GM12892 (cell line): ENCODE data around the gene KLK2.
"Not testable (repeated sequence)": the region's sequence is repeated elsewhere in the genome, so short reads cannot be mapped to it uniquely, and the experiment has no call there.

ENCODE experiments used
- DNase-seq: peaks from one replicate; pipeline ENCODE4 v3.0.0; 2011; ENCODE audit not compliant: insufficient read length
- FAIRE-seq: peaks from 2 replicates; lab custom pipeline; 2011; peaks lifted over from hg19 to GRCh38; lab: Jason Lieb, UNC
- POLR2A ChIP-seq: IDR thresholded peaks from 2 replicates; pipeline ENCODE4 v1.6.1; 2011; ENCODE audit warnings: low read depth, low read length, control low read depth
- POLR2AphosphoS5 ChIP-seq: IDR thresholded peaks from 2 replicates; pipeline ENCODE4 v1.6.1; 2011; ENCODE audit warnings: low read depth, low read length, control low read depth
- TAF1 ChIP-seq: IDR thresholded peaks from 2 replicates; pipeline ENCODE4 v1.6.1; 2011; ENCODE audit warnings: low read depth, mild to moderate bottlenecking, control low read depth, low read length, borderline replicate concordance

Gene KLK2

DNA sequence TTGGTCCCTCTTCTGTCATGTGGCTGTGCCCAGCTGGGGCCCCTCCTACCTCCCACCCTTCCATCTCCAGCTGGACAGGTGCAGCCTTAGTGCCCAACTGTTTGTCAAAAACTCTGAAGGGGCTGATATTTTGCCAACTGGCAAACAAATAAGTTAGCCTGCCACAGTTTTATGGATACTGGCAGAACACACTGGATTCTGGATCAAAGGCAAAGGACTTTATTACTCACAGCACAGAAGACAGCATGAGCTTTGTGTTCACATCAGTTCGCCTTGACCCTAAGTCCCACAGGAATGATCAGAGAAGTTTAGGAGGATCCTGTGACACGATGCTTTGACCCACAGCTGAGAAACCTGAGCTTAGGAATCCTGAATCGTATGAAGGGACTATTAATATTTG lies 16.4 kb downstream of the KLK2 start:
- TF ChIP-seq TAF1 = no peak
- DNase-seq = no peak
- no peak for FAIRE-seq

DNA sequence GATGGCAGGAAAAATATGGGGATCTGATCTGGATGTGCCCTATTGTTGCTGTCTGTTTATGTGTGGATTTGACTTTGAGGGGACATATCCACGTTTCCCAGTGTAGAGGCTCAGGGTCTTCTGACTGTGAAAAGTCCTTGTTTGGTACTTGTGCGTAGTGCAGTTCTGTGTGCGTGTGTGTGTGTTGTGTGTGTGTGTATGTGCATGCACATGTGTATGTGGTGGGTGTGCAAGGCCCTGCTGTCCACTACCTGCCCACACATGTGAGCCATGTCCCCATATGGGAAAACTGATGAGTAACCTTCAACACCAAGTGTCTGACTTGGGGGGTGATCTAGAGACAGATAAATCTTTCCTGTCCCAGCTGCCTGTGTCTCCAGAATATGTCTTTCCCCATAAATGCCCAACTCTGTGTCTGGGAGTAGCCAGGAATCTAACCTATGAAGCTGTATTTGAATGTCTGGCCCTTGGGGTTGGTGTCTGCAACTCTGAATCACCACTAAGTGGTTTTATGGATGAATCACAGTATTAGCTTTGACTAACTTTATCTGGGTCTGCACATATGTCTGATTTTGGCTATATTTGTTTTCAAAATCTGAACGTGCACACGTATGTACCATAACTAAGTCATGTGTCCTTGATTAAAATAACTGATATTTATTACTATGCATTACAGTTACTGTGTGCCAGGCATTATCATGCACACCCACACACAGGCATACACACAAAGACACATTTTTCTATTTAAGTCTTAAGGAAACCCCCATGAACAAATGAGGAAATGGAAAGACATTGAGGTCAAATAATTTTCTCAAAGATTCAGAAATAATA lies 17.4 kb downstream of the KLK2 start:
- TF ChIP-seq POLR2A = no peak
- no peak for TF ChIP-seq POLR2AphosphoS5
- TF ChIP-seq TAF1 = no peak
- DNase-seq (no peak), FAIRE-seq (peak; percentile 71)

DNA sequence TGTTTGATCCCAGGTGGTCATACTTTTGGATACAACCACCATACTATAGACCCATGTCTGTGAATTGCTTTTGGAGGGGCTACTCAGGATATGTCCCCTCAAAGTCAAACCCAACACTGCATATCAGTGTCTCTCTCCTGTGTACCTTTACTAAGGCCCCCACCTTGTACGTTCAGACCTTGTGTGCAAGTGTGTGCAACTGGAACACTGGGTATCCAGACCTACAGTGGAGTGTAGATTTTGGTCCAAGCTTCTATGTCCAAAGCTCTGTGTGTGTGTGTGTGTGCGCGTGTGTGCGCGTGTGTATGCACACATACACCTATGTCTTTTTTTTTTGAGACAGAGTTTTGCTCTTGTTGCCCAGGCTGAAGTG lies 18.0 kb downstream of the KLK2 start:
- no peak for DNase-seq
- FAIRE-seq = peak; percentile 79
- TF ChIP-seq POLR2A = no peak
- no peak for TF ChIP-seq TAF1
- TF ChIP-seq POLR2AphosphoS5 = no peak

DNA sequence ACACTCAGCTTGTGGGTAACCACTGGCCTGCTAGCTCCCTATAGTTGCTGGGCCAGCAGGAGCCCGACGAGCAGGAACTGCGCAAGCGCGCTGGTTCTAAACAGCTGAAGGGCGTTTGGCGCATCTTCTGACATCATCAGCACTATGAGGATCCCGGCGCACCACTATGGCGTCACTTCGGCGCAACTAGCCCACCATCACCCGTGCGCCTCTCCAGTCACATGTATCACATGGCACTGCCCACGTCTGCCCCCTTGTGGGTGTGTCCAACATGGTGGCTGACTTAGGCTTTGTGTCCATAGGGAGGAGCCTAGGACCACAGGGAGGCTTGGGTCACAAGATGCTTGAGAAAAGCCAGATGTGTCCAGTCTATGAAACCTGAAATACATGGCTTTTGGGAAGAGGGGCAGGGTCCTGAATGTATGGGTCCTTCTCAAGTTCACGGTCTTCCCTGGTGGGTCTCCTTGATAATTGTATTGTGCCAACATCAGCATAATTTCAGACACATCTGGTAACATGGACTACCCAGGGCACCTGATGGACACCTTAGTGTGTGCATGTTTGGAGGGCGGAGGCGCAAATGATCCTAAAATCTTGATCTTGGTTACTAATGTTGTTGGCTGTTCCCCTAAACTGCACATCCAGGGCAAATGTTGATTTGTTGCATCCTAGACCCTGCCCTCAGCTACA lies 20.0 kb downstream of the KLK2 start:
- no peak for DNase-seq
- no peak for TF ChIP-seq POLR2AphosphoS5
- no peak for TF ChIP-seq POLR2A
- no peak for TF ChIP-seq TAF1
- FAIRE-seq = peak; percentile 40

DNA sequence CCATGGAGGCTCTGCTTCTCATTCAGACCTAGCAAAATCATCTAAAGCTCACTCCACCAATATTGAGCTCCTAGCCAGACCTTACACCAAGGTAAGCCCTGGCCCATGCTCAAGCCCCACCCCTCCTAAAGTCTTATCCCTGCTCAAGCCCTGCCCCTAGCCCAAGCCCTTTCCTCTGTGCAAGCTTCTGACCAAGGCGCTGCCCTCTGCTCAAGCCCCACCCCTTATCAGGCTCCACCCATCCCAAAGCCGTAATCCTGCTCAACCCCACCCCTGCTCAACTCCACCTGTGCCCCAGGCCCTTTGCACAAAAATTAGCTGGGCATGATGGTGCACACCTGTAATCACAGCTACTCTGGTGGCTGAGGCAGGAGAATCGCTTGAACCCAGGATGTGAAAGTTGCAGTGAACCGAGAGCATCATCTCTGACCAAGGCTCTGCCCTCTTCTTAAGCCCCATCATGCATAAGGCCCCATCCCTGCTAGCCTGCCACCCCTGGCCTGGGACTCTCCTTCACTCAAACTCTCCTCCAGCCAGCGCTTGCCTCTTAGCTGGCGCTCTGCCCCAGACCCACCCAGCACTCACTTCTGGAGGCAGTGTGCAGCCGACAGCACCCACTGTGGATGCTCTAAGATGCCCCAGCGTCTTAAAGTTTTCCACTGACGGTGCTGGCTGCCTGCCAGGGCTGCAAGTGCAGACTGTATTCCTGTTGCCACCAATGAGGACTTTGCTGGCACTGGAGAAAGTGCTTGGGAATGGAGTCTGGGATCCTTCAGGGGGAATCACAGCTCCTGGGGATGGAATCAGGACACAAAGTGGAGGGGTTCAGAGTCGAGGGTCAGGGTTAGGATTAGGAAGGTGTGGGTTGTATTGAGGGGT lies 21.5 kb downstream of the KLK2 start:
- FAIRE-seq (no peak), DNase-seq (no peak)
- TF ChIP-seq POLR2AphosphoS5 = no peak
- no peak for TF ChIP-seq POLR2A
- TF ChIP-seq TAF1 = no peak

DNA sequence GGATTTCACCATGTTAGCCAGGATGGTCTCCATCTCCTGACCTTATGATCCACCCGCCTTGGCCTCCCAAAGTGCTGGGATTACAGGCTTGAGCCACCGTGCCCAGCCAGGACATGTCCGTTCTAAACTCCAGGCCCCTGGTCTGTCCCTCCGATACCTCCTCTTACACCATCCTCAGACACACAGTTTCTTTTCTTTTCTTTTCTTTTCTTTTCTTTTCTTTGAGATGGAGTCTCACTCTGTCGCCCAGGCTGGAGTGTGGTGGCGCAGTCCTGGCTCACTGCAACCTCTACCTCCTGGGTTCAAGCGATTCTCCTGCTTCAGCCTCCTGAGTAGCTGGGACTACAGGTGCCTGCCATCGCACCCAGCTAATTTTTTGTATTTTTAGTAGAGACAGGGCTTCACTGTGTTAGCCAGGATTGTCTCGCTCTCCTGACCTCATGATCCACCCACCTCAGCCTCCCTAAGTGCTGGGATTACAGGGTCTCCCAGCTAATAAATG lies 22.9 kb downstream of the KLK2 start:
- not testable (repeated sequence) for FAIRE-seq, DNase-seq

DNA sequence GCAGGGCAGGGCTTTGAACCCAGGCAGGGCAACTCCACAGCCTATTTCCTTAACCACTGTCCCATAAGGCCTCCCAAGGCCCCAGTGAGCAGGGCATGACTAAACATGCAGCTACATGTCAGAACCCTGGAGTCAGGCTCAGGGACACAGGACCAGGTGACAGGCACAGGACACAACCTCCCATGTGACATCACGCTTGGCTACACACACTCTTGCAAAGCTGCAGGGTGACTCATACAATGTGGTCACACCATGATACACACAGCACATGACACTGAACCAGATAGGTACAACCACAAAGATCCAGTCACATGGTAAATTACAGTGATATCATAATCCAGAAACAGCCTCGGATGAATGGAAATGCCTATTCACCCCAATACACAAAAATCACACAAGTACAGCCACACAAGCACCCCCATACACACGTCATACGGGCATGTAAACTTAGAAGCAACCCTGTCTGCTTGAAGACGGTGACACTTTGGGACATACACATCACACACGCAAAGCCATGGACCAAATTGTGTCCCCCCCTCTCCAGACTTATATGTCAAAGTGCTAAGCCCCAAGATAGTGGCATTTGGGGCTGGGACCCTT lies 23.5 kb downstream of the KLK2 start:
- DNase-seq (peak; percentile 57), FAIRE-seq (peak; percentile 100)
- TF ChIP-seq POLR2AphosphoS5 = 0 out of 2 replicates have a peak, but pooled peaks have one; percentile 16
- TF ChIP-seq POLR2A = no peak
- TF ChIP-seq TAF1 = no peak

DNA sequence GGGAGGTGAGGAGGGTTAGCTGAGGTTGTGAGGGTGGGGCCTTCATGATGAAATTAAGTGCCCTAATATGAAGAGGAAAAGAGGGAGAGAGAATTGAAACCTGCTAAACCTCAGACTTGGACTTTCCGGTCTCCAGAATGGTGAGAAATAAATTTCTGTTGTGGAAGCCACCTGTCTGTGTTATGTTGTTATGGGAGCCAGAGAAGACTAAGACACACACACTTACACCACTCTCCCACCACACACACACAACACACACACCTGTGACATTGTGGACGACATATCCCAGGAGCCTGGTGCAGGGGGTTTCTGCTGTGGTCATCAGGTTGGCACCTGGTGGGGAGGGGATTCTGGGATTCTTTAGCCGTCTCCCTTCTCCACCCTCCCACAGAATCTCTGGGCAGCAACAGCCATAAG lies 24.0 kb downstream of the KLK2 start:
- TF ChIP-seq TAF1 = no peak
- TF ChIP-seq POLR2AphosphoS5 = no peak
- TF ChIP-seq POLR2A = no peak
- FAIRE-seq (no peak), DNase-seq (no peak)

DNA sequence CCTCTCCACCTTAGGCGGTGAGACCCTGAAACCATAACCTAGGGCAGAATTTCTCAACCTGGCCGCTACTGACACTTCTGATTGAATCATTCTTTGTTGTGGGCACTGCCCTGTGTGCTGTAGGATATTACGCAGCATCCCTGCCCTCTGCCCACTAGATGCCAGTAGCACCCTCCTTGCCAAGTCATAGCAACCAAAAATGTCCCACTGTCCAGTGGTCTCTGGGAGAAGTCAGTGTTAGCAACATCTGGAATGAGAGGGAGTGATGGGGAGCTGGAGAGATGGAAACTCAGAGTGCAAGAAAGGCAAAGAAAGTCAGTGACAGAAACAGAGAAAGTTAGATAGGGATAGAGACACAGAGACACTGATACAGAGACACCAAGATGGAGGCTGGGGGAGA lies 24.4 kb downstream of the KLK2 start:
- TF ChIP-seq POLR2AphosphoS5 = no peak
- TF ChIP-seq POLR2A = no peak
- no peak for TF ChIP-seq TAF1
- DNase-seq (no peak), FAIRE-seq (peak; percentile 44)

DNA sequence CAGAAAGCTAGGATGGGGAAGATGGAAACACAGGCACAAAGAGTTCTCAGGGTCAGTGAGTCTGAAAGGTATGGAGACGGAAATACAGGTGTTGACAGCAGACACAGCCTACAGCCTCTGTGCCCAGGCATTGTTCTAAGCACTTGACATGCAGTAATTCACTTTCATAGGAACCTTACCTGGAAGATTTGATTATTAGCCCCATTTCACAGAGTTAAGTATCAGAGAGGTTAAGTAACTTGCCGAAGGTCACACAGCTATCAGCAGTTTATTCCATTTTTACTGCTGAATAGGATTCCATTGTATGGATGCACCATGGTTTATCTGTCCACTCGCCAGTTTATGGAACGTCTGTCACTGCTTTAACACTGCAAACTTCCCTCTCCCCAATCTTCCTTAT lies 24.8 kb downstream of the KLK2 start:
- FAIRE-seq (peak; percentile 82), DNase-seq (no peak)
- TF ChIP-seq POLR2A (no peak), TAF1 (no peak), POLR2AphosphoS5 (no peak)

DNA sequence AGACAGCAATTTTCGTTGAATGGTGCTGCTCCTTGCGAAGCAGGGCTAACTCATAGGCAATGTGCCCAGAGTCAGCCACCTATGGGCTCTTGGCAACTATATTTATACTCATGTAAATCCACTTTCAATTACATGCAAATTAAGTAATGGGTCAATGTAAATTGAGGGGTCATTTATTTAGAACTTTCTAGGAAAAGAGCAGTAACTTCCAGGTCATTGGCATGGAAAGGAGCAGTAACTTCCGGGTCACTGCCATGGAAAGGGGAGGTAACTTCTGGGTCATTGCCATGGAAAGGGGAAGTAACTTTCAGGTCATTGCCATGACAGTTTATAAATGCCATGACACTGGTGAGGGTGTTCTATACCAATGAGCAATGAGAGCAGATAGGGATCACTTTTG lies 26.3 kb downstream of the KLK2 start:
- no peak for FAIRE-seq
- TF ChIP-seq POLR2A (no peak), POLR2AphosphoS5 (no peak), TAF1 (no peak)
- no peak for DNase-seq
